ENCODE measurements around the gene RHOF. TPM values are rescaled to one million over a fixed set of nuclear protein-coding genes. Genes with fewer than 3 reads are reported as not detected.

RHOF gene
- total RNA-seq, 1 experiment from 2014 or later = 232 TPM

DNA sequence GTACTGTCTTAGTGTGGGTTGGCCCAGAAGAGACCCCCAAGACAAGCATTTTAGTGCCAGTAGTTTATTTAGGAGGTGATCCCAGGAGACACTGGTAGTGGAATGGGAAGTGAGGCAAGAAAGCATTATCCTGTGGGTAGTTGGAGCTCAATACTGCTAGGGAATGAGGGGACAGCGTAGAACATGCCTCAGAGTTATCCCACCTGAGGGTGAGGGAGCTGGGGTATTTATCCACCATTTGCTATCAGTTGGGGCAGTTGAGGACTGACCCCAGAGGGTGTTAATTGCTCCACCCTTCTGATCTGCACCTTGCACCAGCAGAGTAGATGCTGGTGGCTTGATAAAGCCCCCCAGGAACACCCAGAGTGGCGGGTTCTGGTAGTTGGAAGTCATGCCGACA, 37.9 kb downstream of the RHOF start:
- Histone ChIP-seq H3K4me1 (ENCODE audit: insufficient read depth, low read length) (peaks cover 6% of the 10 kb centered on the region; the same call in 1 of the 2 replicates), H4K20me1 (ENCODE audit: low read length) (no peaks in the 10 kb centered on the region), H3K27me3 (ENCODE audit: low read length) (no peaks in the 10 kb centered on the region), H3K79me2 (ENCODE audit: low read length) (no peaks in the 10 kb centered on the region), H3F3A (ENCODE audit: low read length, unreplicated experiment) (no peaks in the 10 kb centered on the region), H3K4me2 (ENCODE audit: low read length) (no peak overlapping the region), H3K4me3 (ENCODE audit: low read length) (no peak overlapping the region), H2AFZ (ENCODE audit: low read length) (no peak overlapping the region), H3K9me2 (replicated peaks; ENCODE audit: low read length) (no peaks in the 10 kb centered on the region), H3K9me3 (ENCODE audit: low read length) (no peaks in the 10 kb centered on the region), H3K36me3 (ENCODE audit: low read depth, low read length) (no peaks in the 10 kb centered on the region), H3K27ac (ENCODE audit: low read length) (no peak overlapping the region), H3K9ac (ENCODE audit: low read length) (no peak overlapping the region)
- intact Hi-C loops (cut with micrococcal nuclease) = no loop called here
- BruUV-seq (replicated peaks) = TSS peak; percentile 16
- no peak for TF ChIP-seq EZH2 (IDR thresholded peaks at IDR 0.05; ENCODE audit: low read length, unreplicated experiment)
- no peak for TF ChIP-seq EZH2phosphoT487 (IDR thresholded peaks at IDR 0.05; ENCODE audit: borderline replicate concordance, low read length)
- TF ChIP-seq, protein P1, sequence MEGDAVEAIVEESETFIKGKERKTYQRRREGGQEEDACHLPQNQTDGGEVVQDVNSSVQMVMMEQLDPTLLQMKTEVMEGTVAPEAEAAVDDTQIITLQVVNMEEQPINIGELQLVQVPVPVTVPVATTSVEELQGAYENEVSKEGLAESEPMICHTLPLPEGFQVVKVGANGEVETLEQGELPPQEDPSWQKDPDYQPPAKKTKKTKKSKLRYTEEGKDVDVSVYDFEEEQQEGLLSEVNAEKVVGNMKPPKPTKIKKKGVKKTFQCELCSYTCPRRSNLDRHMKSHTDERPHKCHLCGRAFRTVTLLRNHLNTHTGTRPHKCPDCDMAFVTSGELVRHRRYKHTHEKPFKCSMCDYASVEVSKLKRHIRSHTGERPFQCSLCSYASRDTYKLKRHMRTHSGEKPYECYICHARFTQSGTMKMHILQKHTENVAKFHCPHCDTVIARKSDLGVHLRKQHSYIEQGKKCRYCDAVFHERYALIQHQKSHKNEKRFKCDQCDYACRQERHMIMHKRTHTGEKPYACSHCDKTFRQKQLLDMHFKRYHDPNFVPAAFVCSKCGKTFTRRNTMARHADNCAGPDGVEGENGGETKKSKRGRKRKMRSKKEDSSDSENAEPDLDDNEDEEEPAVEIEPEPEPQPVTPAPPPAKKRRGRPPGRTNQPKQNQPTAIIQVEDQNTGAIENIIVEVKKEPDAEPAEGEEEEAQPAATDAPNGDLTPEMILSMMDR (conservative IDR thresholded peaks at IDR 0.05; ENCODE audit: low read depth, low read length) = no peak
- ATAC-seq (no peak), DNase-seq (no peak)
- ChIA-PET POLR2A (ENCODE audit: unreplicated experiment) (no interaction called here), CTCF (no interaction called here)

DNA sequence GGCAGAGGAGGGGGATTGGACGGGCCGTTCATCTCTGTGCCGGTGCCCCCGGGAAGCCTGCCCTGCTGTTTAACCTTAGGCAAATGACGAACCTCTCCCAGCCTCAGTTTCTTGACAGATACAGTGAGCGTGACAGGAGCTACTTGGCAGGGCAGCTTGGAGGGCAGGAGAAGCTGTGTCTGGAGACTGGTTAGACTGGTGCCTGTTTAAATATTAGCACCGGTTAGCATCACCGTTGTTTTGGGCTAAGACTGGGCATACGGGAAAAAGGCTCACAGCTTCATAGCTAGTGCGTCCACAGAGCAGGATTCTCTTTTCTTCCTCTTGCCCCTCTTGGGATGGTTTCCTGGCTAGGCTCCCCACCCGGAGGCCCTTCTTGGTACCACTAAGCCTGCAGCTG, 38.7 kb downstream of the RHOF start:
- Histone ChIP-seq H4K20me1 (ENCODE audit: low read length) (no peaks in the 10 kb centered on the region), H3K27me3 (ENCODE audit: low read length) (no peaks in the 10 kb centered on the region), H3K4me2 (ENCODE audit: low read length) (no peak overlapping the region), H2AFZ (ENCODE audit: low read length) (no peak overlapping the region), H3K4me3 (ENCODE audit: low read length) (no peak overlapping the region), H3F3A (ENCODE audit: low read length, unreplicated experiment) (no peaks in the 10 kb centered on the region), H3K4me1 (ENCODE audit: insufficient read depth, low read length) (peaks cover 6% of the 10 kb centered on the region; the same call in 1 of the 2 replicates), H3K27ac (ENCODE audit: low read length) (no peak overlapping the region), H3K9me2 (replicated peaks; ENCODE audit: low read length) (no peaks in the 10 kb centered on the region), H3K36me3 (ENCODE audit: low read depth, low read length) (no peaks in the 10 kb centered on the region), H3K9ac (ENCODE audit: low read length) (no peak overlapping the region), H3K79me2 (ENCODE audit: low read length) (no peaks in the 10 kb centered on the region), H3K9me3 (ENCODE audit: low read length) (no peaks in the 10 kb centered on the region)
- POLR2A ChIA-PET (ENCODE audit: unreplicated experiment) = no interaction called here
- ATAC-seq (no peak), DNase-seq (no peak)
- BruUV-seq (replicated peaks) = no TSS peak
- CTCF ChIA-PET = no interaction called here
- TF ChIP-seq EZH2phosphoT487 (IDR thresholded peaks at IDR 0.05; ENCODE audit: borderline replicate concordance, low read length) = no peak
- no peak for TF ChIP-seq EZH2 (IDR thresholded peaks at IDR 0.05; ENCODE audit: low read length, unreplicated experiment)
- TF ChIP-seq, protein P1 (conservative IDR thresholded peaks at IDR 0.05; ENCODE audit: low read depth, low read length) = no peak
- intact Hi-C loops (cut with micrococcal nuclease) = no loop called here

DNA sequence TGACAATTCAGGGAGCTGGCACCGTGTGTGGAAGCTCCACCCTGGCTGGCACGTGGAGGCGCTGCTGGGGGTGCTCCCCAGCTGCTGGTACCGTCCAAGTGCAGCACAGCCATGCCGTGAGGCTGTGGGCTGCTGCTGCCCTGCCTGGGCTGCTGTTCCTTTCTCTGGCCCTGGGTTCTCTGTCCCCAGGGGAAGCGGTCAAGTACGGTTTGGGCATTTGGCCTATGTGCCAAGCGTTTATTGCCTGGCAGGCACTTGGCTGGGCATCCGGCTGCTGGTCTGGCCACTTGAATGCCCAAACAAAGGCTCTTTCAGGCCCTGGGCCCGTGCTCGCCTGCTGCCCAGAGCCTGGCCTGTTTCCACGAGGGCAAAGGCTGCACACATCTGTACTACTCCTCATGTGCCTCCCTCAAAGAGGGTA, 39.6 kb downstream of the RHOF start:
- no peaks in the 10 kb centered on the region for H3K27me3 ChIP-seq (ENCODE audit: low read length)
- H3K36me3 ChIP-seq (ENCODE audit: low read depth, low read length) = no peaks in the 10 kb centered on the region
- TF ChIP-seq, protein P1 (conservative IDR thresholded peaks at IDR 0.05; ENCODE audit: low read depth, low read length) = no peak
- ChIA-PET CTCF (no interaction called here), POLR2A (ENCODE audit: unreplicated experiment) (no interaction called here)
- H3K4me1 ChIP-seq (ENCODE audit: insufficient read depth, low read length) = peaks cover 6% of the 10 kb centered on the region
- no peaks in the 10 kb centered on the region for H3K9me3 ChIP-seq (ENCODE audit: low read length)
- H2AFZ ChIP-seq (ENCODE audit: low read length) = no peak overlapping the region
- no TSS peak for BruUV-seq (replicated peaks)
- intact Hi-C loops (cut with micrococcal nuclease) = no loop called here
- H3K4me2 ChIP-seq (ENCODE audit: low read length) = no peak overlapping the region
- no peak overlapping the region for H3K27ac ChIP-seq (ENCODE audit: low read length)
- no peak overlapping the region for H3K4me3 ChIP-seq (ENCODE audit: low read length)
- no peak overlapping the region for H3K9ac ChIP-seq (ENCODE audit: low read length)
- DNase-seq (no peak), ATAC-seq (no peak)
- no peaks in the 10 kb centered on the region for H3F3A ChIP-seq (ENCODE audit: low read length, unreplicated experiment)
- H3K79me2 ChIP-seq (ENCODE audit: low read length) = no peaks in the 10 kb centered on the region
- no peaks in the 10 kb centered on the region for H3K9me2 ChIP-seq (replicated peaks; ENCODE audit: low read length)
- H4K20me1 ChIP-seq (ENCODE audit: low read length) = no peaks in the 10 kb centered on the region

Measured in PC-3 (cell line).